ENCODE results near the gene MGLL.
A peak's percentile ranks its signal among the peaks of the same experiment; 100 is the strongest.

Gene MGLL

DNA sequence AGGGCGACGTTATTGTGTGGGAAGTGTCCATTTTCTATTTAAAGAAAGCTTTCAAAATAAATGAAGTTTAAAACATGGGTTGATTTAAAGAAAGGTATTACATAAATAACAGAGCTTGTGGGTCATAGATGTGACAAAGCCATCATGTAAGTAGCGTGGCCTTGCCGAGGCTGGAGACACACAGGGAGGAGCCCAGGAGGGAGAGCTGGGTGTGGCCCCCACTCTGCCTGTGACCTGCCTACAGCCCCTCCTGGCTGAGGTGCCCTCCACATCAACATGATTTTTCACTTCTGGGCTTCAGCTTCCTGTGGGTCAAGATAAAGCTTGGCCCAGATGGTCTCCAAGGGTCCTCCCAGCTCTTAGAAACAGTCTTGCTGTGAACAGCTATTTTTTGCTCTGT is 12.5 kb upstream of the MGLL start:
- DNase-seq, result no peak

DNA sequence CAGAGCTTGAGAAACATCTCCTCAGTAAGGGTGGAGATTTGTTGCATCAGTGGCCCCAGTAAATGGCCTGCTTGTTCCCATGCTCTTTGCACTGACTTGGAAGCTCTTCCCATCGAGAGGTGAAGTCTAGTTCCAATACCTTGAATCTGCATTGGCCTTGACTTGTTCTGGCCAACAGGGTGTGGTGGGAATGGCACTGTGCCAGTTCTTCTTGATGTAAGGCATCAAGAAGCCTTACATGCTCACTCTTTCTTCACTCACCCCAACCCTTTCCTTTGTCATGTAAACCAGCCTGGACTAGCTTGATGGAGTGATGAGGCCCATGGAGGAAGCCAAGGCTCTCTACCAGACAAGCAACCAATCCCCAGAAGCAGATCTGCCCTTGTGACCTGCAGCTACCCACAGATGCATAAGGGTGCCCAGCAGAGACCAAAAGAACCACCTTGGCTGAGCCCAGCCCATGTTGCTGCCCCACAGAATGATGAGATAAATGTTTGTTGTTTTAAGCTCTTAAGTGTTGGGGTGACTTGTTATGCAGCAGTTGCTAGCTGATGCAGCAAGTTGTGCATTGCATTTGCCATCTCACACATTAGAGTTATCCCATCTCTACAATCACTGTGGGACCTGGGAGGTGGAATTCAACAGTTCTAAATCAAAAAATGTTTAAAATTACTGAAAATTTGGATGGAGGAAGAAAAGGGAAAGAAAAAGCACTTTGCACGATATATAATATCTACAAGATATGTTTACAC is 11.1 kb upstream of the MGLL start:
- no peak for DNase-seq

DNA sequence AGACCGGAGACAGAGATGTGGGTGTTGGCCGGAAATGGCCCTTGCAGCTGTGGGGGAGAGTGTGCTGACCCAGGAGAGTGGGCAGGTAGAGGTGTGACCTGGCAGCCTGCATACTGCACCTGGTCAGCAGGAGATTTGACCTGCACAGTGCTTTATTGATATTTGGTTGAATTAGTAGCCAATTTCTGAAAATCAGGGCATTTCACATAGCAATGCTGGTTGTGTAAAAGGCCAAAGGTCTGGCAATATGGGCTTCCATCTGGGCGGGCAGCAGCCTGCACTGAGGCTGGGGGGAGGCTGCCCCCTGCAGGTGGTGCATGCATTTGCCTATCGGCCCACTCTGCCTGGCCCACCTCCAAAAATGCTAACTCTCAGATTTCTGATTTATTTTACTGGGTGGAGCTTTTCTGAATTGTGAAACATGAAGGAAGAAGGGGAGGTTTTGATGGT is 9.4 kb upstream of the MGLL start:
- DNase-seq, result no peak

DNA sequence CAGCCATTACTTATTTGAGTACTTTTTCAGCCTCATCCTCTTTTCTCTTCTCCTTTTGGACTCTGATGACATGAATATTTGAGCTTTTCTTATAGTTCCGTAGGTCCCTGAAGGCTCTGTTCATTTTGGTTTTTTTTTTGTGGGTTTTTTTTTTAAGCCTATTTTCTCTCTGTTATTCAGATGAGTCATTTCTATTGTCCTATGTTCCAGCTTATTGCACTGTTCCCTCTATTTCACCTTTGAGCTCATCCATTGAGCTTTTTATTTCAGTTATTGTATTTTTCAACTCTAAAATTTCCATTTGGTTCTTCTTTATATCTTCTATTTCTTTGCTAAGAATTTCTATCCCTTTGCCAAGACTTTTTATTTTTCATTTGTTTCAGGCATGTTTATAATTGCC is 7.2 kb upstream of the MGLL start:
- DNase-seq, result no peak

DNA sequence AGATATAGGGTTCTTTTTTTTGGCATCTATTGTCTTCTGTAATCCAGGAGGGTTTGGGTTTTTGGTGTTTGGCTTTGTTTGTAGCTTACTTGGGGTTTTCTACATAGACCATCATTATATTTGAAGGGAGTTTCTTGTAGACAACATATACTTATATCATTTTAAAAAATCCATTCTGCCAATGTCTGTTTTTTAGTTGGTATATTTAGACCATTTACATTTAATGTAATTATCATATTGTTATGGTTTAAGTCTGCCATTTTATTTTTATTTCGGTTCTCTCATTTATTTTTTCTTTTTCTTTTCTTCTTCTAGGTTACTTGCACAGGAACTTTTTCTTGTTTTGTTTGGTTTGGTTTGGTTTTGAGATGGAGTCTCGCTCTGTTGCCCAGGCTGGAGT is 5.5 kb upstream of the MGLL start:
- DNase-seq, result no peak

DNA sequence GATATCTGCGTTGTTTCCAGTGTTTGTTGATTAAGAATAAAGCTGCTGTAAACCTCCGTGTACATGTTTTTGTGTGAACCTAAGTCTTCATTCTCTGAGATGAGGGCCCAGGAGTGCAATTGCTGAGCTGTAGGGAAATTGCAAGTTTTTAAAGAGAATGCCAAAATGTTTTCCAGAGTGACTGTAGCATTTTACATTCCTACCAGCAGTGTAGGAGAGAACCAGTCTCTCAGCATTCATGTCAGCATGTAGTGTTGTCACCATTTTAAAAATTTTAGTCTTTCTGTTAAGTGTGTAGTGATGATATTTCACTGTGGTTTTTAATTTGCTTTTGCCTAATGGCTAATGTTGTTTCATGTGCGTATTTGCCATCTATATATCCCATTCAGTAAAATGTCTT is 3.4 kb upstream of the MGLL start:
- DNase-seq, result no peak

DNA sequence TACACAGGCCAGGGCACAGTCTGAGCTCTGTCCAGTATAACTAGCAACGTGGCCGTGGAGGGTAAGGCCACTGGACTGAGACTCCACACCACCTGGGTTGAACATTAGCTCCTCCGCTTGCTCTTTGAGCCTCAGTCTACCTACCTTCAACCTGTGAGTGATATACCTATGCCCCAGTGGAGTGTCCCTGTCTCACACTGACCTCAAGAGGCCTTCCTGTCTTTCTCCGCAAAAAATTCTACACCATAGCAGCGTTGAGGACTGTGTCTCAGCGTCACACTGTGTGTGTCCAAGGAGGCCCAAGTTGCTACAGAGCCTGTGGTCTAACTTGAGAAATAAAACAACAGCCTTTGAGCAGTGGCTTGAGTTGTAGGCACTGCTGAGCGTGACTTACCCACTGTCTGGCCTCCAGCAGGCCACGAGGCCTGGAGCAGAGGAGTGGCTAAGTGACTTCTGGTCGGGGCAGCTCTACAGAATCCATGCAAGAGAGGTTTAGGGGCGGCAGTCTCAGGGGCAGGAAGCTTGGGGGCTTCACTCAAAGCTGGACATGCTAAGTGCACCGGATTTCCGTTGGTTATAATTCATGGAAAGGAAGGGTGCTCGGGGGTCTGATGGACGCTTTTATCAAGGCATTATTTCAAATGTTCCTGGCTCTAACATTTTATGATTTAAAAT is 2.0 kb upstream of the MGLL start:
- no peak for DNase-seq

DNA sequence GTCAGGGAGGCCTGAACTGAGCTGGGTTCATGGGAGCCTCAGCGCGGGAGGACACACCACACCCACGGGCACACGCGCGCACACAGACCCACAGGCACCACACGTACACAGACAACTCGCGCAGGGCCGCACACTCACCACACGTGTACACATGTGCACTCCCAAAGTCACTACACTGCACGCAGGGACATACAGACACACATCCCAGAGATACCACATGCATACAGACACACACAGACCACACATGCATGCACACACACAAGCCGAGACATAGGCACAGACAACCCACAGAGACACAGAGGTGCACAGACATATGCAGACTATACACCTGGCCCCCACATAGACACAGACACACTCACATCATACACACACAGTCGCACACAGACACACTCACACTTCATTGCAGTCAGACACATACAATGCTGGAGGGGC is 1.1 kb upstream of the MGLL start:
- DNase-seq, result no peak

DNA sequence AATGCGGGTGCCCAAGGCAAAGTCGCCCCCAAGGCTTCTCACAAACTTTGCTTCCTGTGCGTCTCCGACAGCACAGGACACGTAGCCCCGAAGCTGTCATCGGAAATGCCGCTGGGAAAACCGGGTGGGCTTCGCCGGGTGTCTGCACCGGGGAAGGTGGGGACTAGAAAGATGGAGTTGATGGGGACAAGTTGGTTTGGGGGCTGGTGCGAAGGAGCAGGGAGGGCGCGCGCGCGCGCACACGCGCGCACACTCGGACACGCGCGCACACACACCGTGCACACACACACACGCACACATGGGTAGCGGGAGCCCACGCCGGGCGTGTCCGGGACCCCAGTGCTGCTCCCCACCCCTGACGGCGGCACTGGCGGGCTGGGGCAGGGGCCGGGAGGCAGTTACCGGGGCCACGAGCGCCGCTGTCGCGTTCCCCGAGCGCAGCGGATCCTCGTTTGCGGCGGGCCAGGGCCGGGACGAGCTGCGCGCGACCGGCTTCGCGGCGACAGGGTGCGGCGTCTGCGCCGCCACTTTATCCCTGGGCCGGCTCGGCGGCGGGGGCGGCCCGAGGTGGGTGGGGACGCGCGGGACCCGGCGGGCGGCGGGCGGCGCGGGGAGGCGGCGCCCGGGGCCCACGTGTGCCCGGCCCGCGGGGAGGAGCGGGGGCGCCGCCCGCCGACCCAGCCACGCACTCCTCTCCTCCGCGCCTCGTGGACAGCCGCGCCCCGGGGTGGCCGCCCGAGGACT is 539 bp upstream of the MGLL start:
- DNase-seq, result no peak

DNA sequence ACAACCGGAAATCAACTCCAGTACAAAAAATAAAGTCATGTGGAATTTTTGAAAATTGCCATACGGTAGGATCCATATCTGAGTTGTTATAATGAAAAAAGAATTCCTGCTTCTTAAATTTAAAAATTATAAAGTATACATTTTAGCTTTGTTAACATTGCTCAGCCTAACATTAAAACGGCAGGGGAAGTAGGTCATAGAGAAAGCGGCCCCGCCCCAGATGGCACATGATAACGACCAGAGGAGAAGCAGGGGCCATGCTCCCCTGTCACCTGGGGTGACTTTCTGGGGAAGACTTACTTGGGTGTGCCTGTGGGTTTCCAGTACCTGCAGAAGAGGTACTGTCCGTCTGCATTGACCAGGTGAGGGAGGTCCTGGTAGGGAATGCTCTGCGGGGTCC is 921 bp downstream of the MGLL start:
- DNase-seq, result no peak

DNA sequence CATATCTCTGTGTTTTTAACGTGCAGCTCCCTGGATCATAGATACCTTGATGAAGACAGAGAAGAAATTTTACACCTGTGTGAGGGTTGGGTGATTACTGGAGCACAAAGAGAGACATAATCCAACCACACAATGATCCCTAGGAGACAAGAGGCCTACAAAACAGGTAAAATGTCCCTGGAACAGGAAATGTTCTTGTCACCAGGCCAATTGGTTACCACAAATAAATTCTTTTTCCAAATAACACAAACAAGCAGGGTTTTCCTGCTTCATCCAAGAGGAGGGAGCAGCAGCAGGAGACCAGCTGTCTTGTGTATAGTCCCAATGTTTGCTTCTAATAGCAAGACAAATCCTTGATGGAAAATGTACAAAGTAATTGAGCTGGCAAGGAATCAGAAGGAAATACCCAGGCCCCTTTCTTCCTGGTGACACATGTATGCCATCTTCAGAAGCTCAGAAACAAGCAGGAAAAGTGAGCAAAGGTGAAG is 1.4 kb downstream of the MGLL start:
- DNase-seq, result no peak

DNA sequence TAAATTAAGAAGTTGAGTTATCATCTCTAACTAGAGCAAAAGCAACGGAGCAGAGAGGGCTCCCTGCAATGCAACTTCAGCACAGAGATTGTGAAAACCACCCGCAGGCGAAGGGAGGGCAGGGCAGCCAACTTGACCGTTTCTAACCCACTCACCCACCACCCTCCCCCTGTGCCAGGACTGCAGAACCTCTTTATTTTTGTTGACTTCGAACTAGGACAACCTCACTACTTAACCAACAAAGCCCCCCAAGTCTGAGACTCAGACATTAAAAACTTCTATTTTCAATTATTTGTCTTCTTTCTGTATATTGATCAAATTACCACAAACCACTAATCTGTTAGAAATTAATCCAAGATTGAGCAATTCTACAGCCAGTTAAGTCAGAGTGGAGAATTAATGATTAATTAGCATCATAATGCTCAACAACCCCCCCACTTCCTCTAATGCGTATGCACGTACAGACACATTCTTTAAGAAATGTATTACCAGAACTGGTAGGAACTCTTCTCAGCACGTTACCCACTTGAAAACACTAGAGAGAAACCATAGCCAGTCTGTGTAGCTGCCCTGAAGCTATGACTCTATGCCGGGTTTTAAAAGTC is 2.0 kb downstream of the MGLL start:
- peak; percentile 19 for DNase-seq

DNA sequence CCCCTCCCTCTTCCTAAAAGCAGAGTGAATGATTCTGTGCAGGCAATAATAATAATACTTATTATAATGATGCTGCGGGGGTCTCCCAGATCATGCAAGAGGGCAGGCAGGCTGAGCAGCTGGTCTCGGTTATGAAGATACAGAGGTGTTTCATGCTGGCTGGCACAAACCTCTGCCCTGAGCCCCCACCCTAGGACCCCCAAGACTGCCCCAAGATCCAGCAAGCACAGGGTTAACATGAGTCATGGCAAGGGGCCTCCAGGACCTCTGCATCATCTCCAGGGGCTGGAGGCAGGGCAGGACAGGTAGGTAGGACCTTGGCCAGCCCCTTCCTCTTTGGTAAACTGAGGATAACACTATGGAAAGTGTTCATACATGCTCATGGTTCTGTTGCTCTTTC is 2.7 kb downstream of the MGLL start:
- DNase-seq, result no peak

DNA sequence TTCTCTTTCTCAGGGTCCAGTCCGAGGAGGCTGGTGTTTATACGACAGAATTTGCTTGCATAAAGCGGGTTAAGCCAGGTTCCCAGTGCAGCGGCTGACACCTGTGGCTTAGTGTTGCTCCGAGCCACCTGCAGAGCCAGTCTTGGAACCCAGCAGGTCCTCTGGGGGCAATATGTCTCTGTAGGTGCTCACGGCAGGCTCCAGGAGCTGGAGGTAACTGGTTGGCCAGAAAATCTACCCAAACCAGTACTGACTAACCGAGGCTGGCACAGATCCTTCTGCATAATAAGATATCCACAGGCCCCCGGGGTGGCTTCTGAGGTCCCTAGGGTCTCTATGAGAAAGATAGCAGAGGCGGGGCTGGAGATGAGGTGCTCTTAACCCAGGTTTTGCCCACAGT is 3.2 kb downstream of the MGLL start:
- no peak for DNase-seq

DNA sequence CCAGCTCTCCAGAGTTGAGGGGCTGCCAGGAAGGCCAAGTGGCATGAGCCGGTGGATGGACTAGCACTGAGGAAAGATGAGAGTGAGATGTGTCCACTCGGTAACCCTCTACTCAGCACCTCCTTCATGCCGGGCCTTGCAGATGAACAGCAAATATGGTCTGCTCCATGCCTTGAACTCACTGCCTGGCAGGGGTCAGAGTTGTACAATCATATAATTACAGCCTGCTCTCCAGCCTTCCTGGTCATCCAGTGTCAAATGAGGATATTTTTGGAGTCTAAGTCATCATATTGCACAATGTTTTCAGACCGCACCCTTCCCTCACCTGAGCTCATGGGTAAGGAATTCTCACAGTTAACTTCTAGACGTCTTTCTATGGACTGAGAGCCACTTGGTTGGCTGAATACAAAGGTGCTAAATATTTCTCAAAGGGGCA is 4.9 kb downstream of the MGLL start:
- peak; percentile 92 for DNase-seq

DNA sequence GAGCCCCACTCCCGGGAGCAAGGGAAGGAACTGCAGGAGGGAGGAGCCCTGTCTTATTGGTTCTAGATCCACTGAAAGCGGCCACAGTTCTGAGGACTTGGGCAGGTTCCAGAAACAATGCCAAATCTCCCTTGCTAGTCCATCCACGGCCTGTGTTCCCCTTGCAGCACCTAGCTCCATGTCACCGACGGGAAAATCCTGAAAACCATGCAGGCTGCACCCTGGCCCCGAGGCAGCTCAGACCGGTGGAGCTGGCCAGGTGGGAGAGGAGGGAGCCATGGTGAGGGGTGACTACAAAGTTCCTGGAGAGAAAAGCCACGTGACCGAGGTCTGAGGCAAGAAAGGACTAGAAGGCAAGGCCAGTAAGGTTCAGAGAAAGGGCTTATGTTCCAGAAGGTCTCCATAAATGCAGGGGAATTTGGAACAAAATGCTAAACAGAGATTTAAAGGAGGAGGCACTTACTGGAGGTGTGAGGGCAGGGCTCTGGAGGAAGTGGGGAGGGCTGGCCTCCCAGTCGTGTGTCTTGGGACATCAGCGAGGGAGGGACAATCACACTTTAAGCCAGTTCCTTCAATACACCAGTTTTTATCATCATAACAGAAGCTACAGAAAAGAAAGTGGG is 5.4 kb downstream of the MGLL start:
- no peak for DNase-seq

DNA sequence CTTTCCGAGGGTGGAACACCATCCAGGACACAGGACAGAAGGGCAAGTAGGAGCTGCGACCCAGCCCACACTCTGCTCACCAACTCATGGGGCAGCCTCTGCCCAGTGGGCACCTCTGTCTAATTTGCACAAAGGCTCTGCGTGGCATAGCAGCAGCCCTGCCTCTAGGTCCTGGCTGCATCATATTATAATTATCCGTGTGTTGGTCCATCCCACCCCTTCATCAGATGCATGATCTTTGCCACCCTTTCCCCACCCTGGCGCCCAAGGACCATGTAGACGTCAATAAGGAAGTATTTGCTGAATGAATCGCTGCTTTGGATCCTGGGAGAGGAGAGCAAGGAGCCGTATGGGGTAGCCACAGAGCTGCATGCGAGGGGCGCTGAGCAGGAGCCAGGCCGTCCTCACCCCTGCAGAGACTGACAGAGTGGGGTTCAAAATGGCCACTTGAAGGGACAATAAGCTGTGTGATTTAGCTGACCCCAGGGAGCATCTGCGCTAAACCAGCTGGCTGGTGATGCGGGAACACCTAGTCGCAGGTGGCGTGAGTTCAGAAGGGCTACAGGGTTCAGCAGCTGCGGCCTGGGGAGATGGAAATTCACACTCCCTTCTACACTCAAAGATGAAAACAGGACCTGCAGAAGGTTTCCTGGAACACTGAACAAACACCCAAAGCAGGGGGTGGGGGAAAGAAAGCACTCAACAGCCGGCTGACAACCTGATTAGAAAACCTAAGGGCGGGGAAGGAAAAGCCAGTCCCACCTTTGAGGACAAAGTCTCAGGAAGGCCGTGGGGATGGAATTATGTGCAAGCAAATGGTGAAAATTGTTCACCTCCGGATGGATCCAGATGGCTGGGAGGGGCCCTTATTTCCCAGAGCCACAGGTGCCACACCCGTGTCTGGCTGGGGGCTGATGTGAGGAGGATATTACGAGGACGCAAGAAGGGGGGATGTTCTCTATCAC is 6.4 kb downstream of the MGLL start:
- DNase-seq, result no peak

DNA sequence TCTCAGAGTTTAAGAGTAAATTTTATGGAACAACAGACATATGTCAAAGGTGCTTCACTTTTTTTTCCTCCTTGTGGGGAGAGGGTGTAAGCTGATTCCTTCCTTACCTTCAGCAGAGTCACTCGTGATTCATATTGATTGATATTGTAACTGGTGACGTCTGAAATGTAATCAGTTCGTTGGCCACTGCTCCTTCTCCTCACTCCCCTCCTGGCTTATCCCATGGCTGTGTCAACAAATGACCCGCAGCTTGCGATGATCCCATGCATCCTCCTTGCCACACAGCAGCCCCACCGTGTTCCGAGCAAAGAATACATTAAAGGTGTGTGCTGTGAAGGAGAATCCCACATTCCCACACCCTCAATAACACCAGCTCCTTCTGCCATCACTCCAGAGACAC is 7.3 kb downstream of the MGLL start:
- DNase-seq, result no peak

DNA sequence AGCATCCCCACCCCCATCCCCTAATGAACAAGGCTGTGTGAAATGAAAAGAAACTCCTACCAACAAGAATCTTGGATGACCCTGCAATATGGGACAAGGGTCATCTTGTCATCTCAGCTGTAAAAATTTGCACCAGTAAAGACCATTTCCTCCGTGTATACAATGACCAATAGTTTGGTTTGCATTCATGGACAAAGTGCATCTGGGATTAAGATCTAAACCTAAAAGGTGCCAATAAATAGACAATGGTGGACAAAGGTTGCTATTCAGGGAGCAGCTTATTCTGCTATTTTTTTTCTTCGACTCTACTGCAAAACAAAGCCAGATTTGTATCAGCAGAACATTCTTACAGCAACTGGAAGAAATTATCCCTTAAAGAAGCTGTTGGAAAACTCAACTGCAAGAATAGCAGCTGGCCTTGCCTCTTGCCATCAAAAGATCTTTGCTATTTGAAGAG is 8.0 kb downstream of the MGLL start:
- no peak for DNase-seq

DNA sequence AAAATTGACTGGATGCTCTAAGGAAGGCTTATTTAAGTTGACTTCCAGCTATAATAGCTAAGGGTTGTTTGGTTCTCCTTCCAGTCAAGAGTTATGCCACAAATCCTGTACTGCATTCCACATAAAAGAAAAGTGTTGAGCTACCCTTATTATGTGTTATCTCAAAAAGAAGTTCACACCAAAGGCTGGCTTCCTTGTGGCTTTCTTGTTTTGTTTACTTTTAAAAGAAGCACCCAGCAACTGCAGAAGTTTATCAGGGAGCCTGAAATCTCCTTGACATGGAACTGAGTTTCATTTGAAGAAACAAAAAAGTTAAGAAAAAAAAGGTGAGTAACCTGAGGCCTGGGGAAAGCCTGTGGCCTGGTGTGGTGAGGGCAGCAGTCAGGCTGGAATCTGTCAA is 10.2 kb downstream of the MGLL start:
- no peak for DNase-seq

DNA sequence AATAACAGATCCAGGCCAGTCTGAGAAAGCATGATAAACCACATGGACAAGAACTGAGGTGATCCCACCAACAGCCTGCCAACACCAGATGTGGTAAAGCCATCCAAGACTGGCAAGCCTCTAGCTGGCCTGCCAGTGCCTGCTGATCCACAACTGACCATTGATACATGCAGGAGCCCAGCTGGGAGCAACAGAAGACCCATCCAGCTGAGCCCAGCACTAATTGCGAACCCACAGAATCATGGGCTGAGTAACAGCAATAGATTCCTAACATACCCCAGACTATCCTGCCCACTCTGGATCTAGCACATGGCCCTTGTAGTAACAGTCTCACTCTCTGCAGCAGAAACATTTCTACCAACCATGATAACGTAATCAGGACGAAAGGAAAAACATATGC is 10.6 kb downstream of the MGLL start:
- no peak for DNase-seq

DNA sequence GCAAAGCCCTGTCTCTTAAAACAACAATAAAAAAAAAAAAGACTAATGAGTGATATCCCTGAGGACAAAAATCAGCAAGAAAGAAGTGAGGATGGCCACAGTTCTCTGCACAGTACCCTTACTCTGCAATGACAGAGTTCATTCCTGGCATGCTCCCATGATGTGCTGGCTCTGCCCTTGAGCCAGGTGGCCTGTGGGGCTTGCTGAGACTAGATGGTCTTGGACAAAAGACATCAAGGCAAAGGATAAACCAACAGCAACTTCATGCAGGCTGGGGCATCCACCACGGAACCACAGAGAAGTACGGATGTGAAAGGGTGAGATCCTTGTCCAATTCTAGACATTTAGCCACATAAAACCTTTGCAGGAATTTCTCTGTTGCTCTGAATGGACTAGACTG is 12.7 kb downstream of the MGLL start:
- DNase-seq, result no peak

Data from NCI-H226 (cell line).